HepG2 (cell line): ENCODE data around the gene IMP3. TPM values are rescaled to one million over a fixed set of nuclear protein-coding genes. Genes with fewer than 3 reads are reported as not detected.

Experiments used
- ARID4A ChIP-seq: sonication (generic); formaldehyde crosslinking; IDR thresholded peaks from 2 replicates; pipeline ENCODE4 v1.5.0; 2020; ENCODE audit warnings: mild to moderate bottlenecking, missing genetic modification reagents, borderline replicate concordance
- ZBTB20 ChIP-seq: sonication (generic); formaldehyde crosslinking; IDR thresholded peaks from 2 replicates; pipeline ENCODE4 v1.8.1; 2023; ENCODE audit warnings: missing genetic modification reagents, low read depth, mild to moderate bottlenecking, borderline replicate concordance
- ZBTB40 ChIP-seq, 2 experiments: fragments of 450-650 bp in 1 of 2; sonication (generic) in 1 of 2; formaldehyde crosslinking in 1 of 2; IDR thresholded peaks; 2 replicates each; pipeline versions ENCODE4 v1.6.1 to v1.8.0; 2016 to 2022; ENCODE audit warnings: antibody characterized with exemption in 1 of 2, mild to moderate bottlenecking in 1 of 2, missing genetic modification reagents in 1 of 2
- polyA plus RNA-seq, 8 experiments: library from polyadenylated mRNA; depleted of rRNA in 3 of 8; stranded (reverse) in 7 of 8; unstranded in 1 of 8; fragments of >200 nt; fragmentation: Illumina TruSeq in 4 of 8; extraction: Trizol in 4 of 8; gene quantifications; 2 replicates each; pipeline versions ENCODE4 v1.2.1 to v1.2.3, GENCODE V29; 2011 to 2016; ENCODE audit warnings: low read depth in 4 of 8, missing spikeins in 1 of 8, mixed read lengths in 1 of 8; ENCODE audit not compliant: insufficient read depth in 1 of 8
- total RNA-seq, 5 experiments: library from RNA; depleted of rRNA; stranded (reverse); fragments of >200 nt; fragmentation: Illumina TruSeq; extraction: Trizol; gene quantifications; 2 replicates each; pipeline ENCODE4 v1.2.3, GENCODE V29; 2016; ENCODE audit warnings: low read depth in 1 of 5

Gene IMP3
- total and polyA plus RNA-seq, 2 of the 13 experiments (the other 11 are each of a cell fraction or from before 2014, with no cell fraction given): 38.3 to 143 TPM

- TF ChIP-seq ZBTB40 (IDR thresholded peaks at IDR 0.05) (no peak), ZBTB40 (CRISPR knock-in tag; IDR thresholded peaks at IDR 0.05) (no peak), ARID4A (CRISPR knock-in tag) (no peak), ZBTB20 (CRISPR knock-in tag) (no peak)
Measured at GRCh38 chr15:75671730-75672602, 31.9 kb upstream of the IMP3 start (continued).
